Urinary bladder (tissue), 4 donors: ENCODE results near the gene ADGRV1. TPM values are rescaled to one million over a fixed set of nuclear protein-coding genes. Genes with fewer than 3 reads are reported as not detected.

Experiments used
- DNase-seq: peaks from one replicate; pipeline ENCODE4 v3.0.0-alpha.2; 2015; ENCODE audit errors: extremely low spot score
- H3K27ac ChIP-seq: one replicate; pipeline ENCODE4 v1.5.1; 2013; ENCODE audit warnings: low read depth, mild to moderate bottlenecking, moderate library complexity
- H3K36me3 ChIP-seq: one replicate; pipeline ENCODE4 v1.6.1; 2013; ENCODE audit warnings: mild to moderate bottlenecking, moderate library complexity; ENCODE audit not compliant: insufficient read depth
- H3K4me1 ChIP-seq: one replicate; pipeline ENCODE4 v1.6.1; 2013; ENCODE audit warnings: mild to moderate bottlenecking, moderate library complexity; ENCODE audit not compliant: insufficient read depth
- H3K4me3 ChIP-seq: one replicate; pipeline ENCODE4 v1.5.1; 2013; ENCODE audit warnings: low read depth, low read length
- WGBS: extraction: QIAGEN DNeasy Blood & Tissue Kit; methylation state at CpG from one replicate; pipeline ENCODE4 v1.1.7; 2013; 5-methylcytosine and 5-hydroxymethylcytosine counted together
- polyA plus RNA-seq: library from polyadenylated mRNA; stranded (reverse); fragments of 200-250 nt; gene quantifications from one replicate; pipeline ENCODE4 v1.2.3, GENCODE V29; 2013
- total RNA-seq: library from RNA; depleted of rRNA; stranded (reverse); fragments of >200 nt; gene quantifications from one replicate; pipeline ENCODE4 v1.2.3, GENCODE V29; 2014
- donor health status: healthy with polysubstance abuse.
- donor health status: healthy.

ADGRV1 gene
- total and polyA plus RNA-seq, 2 donors: 4.0 to 6.6 TPM

DNA sequence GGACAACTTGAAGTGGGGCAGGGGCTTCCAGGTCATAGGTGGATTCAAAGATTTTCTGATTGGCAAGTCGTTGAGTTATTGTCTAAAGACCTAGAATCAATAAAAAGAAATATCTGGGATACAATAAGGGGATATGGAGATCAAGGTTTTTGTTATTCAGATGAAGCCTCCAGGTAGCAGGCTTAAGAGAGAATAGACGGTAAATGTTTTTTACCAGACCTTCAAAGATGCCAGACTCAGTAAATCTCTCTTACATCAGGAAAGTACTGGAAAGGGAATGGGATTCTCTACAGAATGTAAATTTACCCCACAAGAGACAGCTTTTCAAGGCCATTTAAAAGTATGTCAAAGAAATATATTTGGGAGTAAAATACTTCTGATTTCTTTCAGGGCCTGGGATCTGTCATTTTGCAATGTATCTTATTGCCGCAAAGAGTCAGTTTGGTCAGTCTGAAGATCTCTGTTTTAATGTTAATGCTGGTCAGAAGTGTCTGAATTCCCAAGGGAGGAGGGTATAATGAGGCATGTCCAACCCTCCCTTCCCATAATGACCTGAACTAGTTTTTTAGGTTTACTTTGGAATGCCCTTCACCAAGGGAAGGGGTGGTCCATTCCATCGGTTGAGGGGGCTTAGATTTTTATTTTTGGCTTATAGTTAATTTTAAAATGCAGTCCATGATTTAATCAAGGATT, 15.6 kb upstream of the ADGRV1 start:
- Histone ChIP-seq H3K27ac (no peak overlapping the region), H3K36me3 (no peaks in the 10 kb centered on the region), H3K4me1 (no peaks in the 10 kb centered on the region), H3K4me3 (no peak overlapping the region)
- WGBS: 54% methylated on average over 4 of the region's 4 CpGs
- DNase-seq: no peak

DNA sequence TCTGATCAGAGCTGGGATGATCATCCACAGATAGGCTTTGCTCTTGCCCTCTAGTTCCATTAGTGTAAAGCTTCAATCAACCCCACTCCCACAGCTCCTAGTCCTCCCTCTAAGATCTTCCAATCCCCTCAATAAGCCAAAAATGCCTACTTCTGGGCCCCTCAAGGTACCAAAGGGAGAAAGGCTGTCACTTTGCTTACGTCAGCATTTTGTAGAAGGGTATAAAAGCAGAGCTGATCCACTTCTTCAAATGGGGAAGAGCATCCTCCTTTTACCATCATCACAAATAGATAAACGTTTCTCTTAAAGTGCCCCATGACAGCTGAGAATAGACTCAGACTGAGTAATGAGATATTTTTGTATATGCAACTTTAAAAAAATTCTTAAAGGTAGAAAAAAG, 13.1 kb upstream of the ADGRV1 start:
- 72% methylated on average over 2 of the region's 2 CpGs for WGBS

DNA sequence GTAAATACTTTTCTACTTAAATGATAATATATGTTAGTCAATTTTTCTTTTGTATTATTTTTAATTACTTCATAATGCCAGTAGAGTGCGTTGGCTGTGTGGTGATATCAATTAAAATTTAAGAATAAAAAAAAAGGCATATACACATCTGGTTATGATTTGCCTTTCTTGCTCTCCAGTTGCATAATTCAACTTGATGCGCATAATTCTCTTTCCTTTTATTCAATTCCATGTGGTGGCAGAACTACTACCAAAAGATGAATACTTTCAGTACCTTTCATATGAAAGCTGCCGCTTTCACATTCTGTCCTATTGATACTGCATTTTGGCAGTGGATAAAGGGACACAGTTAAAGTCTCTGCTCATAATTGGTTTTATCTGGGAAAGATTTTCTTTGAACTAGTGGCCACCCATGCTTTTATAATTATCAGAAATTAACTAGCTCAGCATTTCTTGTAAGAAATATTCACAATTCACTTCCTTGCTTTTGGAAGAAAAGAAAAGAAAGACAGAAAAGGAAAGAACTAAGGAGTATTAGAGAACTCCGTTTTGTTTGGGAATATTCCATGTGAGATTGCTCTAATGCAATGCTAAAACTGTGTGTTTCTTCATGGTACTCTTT, 12.3 kb upstream of the ADGRV1 start:
- Histone ChIP-seq H3K36me3 (no peaks in the 10 kb centered on the region), H3K27ac (no peak overlapping the region), H3K4me3 (no peak overlapping the region), H3K4me1 (no peaks in the 10 kb centered on the region)
- no peak for DNase-seq
- 79% methylated on average over 4 of the region's 4 CpGs for WGBS

More for the DNA sequence above, 13.1 kb upstream of the ADGRV1 start:
- Histone ChIP-seq H3K27ac (no peak overlapping the region), H3K4me3 (no peak overlapping the region), H3K4me1 (no peaks in the 10 kb centered on the region), H3K36me3 (no peaks in the 10 kb centered on the region)
- DNase-seq: no peak

DNA sequence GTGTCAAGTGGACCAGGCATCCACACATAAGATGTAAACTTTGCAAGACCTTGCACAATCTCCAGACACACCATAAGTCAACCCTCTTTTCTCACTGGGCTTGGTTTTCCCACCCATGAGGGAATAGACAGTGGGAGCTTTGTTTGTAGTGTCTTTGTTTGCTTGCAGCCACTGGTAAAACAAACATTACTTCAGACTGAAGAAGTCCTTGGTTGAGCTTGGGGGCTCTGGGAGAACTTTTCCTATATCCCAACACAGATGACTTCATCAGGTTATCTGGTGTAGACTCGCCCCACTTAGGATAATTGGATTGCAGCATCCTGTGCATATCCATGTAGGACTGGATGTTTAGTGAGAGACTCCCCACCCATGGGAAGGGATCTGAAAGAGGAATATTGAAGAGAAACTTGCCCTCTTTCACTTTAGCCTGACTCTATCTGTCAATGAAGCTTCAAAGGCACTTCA, 11.5 kb upstream of the ADGRV1 start:
- H3K4me1 ChIP-seq: no peaks in the 10 kb centered on the region
- WGBS: 70% methylated on average over 1 of the region's 1 CpG
- H3K27ac ChIP-seq: no peak overlapping the region
- no peaks in the 10 kb centered on the region for H3K36me3 ChIP-seq
- no peak for DNase-seq
- H3K4me3 ChIP-seq: no peak overlapping the region

DNA sequence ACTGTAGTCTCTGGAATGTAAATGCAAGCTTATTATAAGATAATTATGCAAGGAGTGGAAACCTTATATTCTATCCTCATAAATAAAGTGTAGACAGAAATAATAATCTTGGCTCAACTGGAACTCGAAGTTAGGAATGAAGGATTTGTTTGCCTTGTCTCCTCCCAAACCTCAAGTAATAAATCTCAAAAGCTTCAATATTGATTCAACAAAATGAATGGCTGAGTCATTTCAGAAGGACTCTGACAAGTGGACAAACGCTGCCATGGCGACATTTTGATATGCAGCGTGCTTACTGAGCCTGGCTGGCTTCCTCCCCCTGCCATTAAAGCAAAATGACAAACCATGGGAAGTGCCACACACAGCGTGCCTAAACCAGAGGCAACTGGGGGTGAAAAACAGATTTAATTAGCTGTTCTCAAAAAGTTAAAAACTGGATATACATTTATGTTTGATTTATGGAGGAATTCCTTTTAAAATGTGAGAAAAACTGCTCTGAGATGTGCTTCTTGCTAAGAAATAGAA, 10.5 kb upstream of the ADGRV1 start:
- Histone ChIP-seq H3K4me1 (no peaks in the 10 kb centered on the region), H3K27ac (no peak overlapping the region), H3K36me3 (no peaks in the 10 kb centered on the region), H3K4me3 (no peak overlapping the region)
- WGBS: 36% methylated on average over 5 of the region's 5 CpGs
- no peak for DNase-seq

DNA sequence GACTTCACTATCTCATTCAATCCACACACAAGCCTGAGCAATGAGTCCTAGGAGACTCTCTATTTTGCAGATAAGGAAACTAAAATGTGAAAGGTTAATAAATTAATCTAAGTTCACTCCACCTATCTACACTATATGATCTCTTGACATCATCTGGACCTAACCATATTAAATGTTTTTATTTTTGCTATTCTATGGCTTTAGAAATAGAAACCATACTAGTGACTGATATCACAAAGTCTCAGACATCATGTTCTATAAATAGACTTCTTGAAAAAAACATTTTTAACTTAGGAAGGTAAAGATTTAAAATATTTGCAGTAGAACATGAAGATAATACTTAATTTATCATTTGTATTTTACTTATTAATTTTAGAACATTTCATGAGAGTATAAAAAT, 9.4 kb upstream of the ADGRV1 start:
- no peaks in the 10 kb centered on the region for H3K36me3 ChIP-seq
- DNase-seq: no peak
- H3K27ac ChIP-seq: no peak overlapping the region

DNA sequence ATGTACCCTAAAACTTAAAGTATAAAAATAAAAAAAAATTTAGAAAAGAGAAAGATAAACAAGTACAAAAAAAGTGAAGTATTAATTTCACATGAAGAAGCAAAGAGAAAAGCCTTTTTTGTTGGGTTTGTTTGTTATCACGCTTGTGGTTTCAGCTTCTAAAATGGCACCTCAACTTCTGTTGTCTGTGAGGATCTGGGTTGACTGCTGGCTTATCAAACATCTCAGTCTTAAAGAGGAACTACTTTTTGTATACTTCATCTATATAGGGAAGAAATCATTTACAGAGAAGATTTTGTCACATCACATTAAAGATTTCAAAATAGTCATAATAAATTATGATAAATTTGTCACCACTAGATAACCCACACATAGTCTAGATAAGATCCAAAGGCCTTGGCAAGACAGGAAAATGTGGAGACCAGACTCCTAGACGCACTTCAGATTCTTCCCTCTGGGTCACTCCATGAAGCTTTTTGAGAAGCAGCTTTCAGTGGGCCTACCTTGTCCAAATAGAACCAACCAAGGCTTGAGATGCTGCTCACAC, 8.8 kb upstream of the ADGRV1 start:
- no peaks in the 10 kb centered on the region for H3K4me1 ChIP-seq
- H3K4me3 ChIP-seq: no peak overlapping the region
- 50% methylated on average over 2 of the region's 2 CpGs for WGBS
- H3K36me3 ChIP-seq: no peaks in the 10 kb centered on the region
- no peak for DNase-seq
- H3K27ac ChIP-seq: no peak overlapping the region

More for the DNA sequence above, 9.4 kb upstream of the ADGRV1 start:
- H3K4me1 ChIP-seq: no peaks in the 10 kb centered on the region
- no peak overlapping the region for H3K4me3 ChIP-seq

DNA sequence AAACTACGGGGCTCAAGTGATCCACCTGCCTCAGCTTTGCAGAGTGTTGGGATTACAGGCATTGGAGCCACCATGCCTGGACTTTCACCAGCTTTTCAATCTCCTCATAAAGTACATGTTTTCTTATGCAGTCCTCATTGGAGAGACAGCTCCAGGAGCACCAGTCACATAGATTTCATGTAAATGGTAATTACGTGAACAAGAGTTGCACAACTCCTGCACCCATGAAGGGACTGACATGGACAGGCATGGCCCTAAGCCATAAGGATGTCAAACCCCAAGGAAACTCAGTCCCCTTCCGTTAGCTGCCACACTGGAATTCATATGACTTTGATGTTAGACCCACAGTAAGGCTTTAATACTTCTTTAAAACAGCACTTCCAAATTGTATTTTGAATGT, 7.6 kb upstream of the ADGRV1 start:
- WGBS: 81% methylated on average over 3 of the region's 3 CpGs
- no peak overlapping the region for H3K4me3 ChIP-seq

DNA sequence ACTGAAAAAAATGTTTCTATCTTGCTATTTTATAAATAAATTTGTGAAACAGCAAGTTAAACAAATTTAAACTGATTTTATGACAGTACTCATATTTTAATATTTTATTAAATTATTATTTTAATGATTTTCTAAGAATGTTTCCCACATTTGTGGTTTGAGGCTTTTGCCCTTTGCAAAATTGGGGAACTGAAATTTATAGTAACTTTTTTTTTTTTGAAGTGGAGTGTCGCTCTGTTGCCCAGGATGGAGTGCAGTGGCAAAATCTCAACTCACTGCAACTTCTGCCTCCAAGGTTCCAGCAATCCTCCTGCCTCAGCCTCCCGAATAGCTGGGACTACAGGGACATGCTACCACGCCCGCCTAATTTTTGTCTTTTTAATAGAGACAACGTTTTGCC, 7.2 kb upstream of the ADGRV1 start:
- Histone ChIP-seq H3K27ac (no peak overlapping the region), H3K36me3 (no peaks in the 10 kb centered on the region), H3K4me3 (no peak overlapping the region), H3K4me1 (no peaks in the 10 kb centered on the region)
- no peak for DNase-seq
- WGBS: 88% methylated on average over 5 of the region's 5 CpGs

More for the DNA sequence above, 7.6 kb upstream of the ADGRV1 start:
- Histone ChIP-seq H3K36me3 (no peaks in the 10 kb centered on the region), H3K4me1 (no peaks in the 10 kb centered on the region), H3K27ac (no peak overlapping the region)
- DNase-seq: no peak

DNA sequence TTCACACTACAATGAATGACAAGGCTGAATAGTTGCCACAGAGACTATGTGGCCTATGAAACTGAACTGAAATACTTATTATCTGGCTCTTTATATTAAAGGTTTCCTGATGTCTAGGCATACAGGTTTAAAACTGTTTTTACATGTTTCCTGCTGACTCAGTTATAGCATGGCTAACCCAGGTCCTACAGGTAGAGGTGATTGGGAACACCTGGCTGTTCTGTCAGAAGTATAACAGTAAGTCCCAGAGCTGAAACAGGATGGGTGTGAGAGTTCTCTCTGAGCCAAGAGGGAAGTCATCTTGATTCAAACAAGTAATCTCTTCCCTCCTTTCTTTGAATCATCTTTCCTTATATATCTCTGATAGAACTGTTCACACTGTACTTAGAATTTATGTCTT, 4.9 kb upstream of the ADGRV1 start:
- Histone ChIP-seq H3K4me3 (no peak overlapping the region), H3K27ac (no peak overlapping the region), H3K36me3 (no peaks in the 10 kb centered on the region), H3K4me1 (no peaks in the 10 kb centered on the region)
- no peak for DNase-seq

DNA sequence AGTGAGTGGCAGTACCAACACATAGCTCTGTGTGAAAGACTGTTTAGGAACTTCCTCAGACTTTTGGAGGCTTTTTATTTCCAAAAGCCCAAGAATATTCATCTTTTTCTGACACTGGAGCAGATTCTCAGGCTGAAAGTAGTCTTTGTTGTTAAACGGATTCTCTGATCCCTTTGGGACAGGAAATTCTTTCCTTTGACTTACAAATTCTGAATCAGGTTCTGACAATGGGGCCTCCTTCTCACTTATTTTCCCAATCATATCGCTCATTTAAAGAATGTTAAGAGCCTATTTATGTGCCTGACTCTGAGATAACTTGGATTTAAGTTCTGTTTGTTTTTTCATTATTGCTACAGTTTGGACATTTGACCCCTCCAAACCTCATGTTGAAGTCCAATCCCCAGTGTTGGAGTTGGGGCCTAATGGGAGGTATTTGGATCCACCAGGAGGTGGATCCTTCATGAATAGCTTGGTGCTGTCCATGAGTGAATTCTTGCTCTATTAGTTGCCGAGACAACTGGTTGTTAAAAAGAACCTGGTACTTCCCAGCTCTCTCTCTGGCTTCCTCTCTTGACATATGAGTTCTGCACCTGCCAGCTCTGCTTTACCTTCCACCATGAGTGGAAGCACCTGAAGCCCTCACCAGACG, 4.1 kb upstream of the ADGRV1 start:
- Histone ChIP-seq H3K4me3 (no peak overlapping the region), H3K36me3 (no peaks in the 10 kb centered on the region), H3K4me1 (no peaks in the 10 kb centered on the region), H3K27ac (no peak overlapping the region)
- 58% methylated on average over 4 of the region's 4 CpGs for WGBS
- no peak for DNase-seq

DNA sequence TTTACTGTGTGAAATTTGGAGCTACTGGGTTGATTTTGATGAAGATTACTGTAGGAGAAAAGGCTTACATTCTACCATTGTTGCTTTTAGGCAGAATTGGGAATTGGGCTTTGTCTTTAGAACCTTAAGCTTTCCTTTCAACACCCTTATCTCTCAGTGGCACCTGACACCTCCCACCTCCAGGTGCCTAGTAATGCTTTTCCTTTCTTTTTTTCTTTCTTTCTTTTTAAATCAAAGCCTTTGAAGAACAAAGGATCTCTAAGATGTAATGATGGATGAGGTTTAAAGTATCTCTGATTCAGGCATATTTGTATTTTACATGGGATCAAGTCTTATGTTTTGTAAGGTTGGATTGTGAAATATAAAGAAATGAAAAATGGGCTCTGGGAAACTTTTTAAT, 2.9 kb upstream of the ADGRV1 start:
- H3K4me1 ChIP-seq: no peaks in the 10 kb centered on the region
- no peak overlapping the region for H3K27ac ChIP-seq
- H3K4me3 ChIP-seq: no peak overlapping the region
- no peaks in the 10 kb centered on the region for H3K36me3 ChIP-seq
- no peak for DNase-seq

DNA sequence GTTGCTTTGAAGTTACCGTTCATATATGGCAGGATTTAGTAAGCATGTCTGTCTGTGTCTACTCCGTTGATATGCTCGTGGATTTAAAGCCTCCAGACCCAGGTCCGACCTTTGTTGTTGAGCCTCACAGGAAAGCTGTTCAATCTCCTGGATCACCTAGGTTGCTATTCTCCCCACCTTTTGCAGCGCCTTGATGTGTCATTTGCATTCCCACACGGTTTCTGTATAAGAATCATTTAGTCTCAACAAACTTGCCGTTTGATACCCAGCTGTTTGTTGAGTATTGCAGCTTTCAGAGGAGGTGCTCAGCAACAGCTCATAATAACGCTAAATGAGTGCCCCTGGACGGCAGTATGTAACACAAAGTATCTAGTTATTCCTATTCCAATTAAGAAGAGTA, 1.2 kb upstream of the ADGRV1 start:
- H3K36me3 ChIP-seq: no peaks in the 10 kb centered on the region
- 7% methylated on average over 9 of the region's 9 CpGs for WGBS
- H3K4me1 ChIP-seq: no peaks in the 10 kb centered on the region
- DNase-seq: no peak
- no peak overlapping the region for H3K4me3 ChIP-seq
- no peak overlapping the region for H3K27ac ChIP-seq

DNA sequence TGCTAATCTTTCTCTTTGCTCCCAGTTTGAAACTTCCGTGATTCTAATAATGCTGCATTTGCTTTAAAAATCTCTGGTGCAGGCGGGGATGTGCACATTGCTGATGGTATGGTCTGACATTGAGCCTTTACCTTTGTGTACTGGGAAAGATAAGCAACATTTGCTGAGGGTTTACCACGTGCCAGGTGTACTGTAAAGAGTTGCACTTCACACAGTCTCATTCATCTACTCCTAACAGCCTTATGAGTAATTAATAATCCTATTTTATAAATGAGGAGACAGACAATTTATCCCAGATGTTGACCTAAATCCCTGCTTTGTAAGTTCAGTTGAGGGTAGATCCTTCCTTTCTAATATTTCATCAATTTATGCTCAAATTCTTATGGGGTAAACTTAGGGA, 726 bp upstream of the ADGRV1 start:
- Histone ChIP-seq H3K4me1 (no peaks in the 10 kb centered on the region), H3K4me3 (no peak overlapping the region), H3K36me3 (no peaks in the 10 kb centered on the region), H3K27ac (no peak overlapping the region)
- WGBS: 4% methylated on average over 3 of the region's 3 CpGs
- DNase-seq: no peak
